HEK293 (cell line): ENCODE measurements around the gene NAT10.
A peak's percentile ranks its signal among the peaks of the same experiment; 100 is the strongest.

Experiments
- BCL11A ChIP-seq: fragments of 450-650 bp; formaldehyde crosslinking; IDR thresholded peaks from 2 replicates; pipeline ENCODE4 v1.5.1; 2016; ENCODE audit warnings: low read depth, missing biosample characterization, missing genetic modification characterization
- GLI2 ChIP-seq: fragments of 450-650 bp; formaldehyde crosslinking; IDR thresholded peaks from 2 replicates; pipeline ENCODE4; 2017; ENCODE audit warnings: missing biosample characterization, missing genetic modification characterization, low read depth, borderline replicate concordance
- GLI4 ChIP-seq: fragments of 450-650 bp; formaldehyde crosslinking; IDR thresholded peaks from 2 replicates; pipeline ENCODE4 v1.5.1; 2016; ENCODE audit warnings: missing biosample characterization, missing genetic modification characterization
- GLIS1 ChIP-seq: fragments of 450-650 bp; formaldehyde crosslinking; IDR thresholded peaks from 2 replicates; pipeline ENCODE4 v1.5.1; 2016; ENCODE audit warnings: missing biosample characterization, missing genetic modification characterization
- GLIS2 ChIP-seq: fragments of 450-650 bp; formaldehyde crosslinking; IDR thresholded peaks from 2 replicates; pipeline ENCODE4 v1.5.1; 2016; ENCODE audit warnings: missing biosample characterization, missing genetic modification characterization
- HOXC10 ChIP-seq: sonication (generic); formaldehyde crosslinking; IDR thresholded peaks from 2 replicates; pipeline ENCODE4 v1.8.1; 2023; ENCODE audit warnings: mild to moderate bottlenecking, missing genetic modification reagents
- RBAK ChIP-seq: fragments of 450-650 bp; formaldehyde crosslinking; IDR thresholded peaks from 2 replicates; pipeline ENCODE4 v1.5.1; 2016; ENCODE audit warnings: missing biosample characterization, missing genetic modification characterization
- SCRT1 ChIP-seq: fragments of 450-650 bp; formaldehyde crosslinking; IDR thresholded peaks from 2 replicates; pipeline ENCODE4 v1.5.1; 2016; ENCODE audit warnings: missing biosample characterization, missing genetic modification characterization, borderline replicate concordance
- ZFP3 ChIP-seq: fragments of 450-650 bp; formaldehyde crosslinking; IDR thresholded peaks from 2 replicates; pipeline ENCODE4 v1.5.1; 2016; ENCODE audit warnings: low read depth, missing biosample characterization, missing genetic modification characterization
- ZFP41 ChIP-seq: fragments of 450-650 bp; formaldehyde crosslinking; IDR thresholded peaks from 2 replicates; pipeline ENCODE4 v1.5.1; 2016; ENCODE audit warnings: missing biosample characterization, missing genetic modification characterization, borderline replicate concordance
- ZNF146 ChIP-seq: fragments of 450-650 bp; formaldehyde crosslinking; IDR thresholded peaks from 2 replicates; pipeline ENCODE4 v1.5.1; 2016; ENCODE audit warnings: missing biosample characterization, missing genetic modification characterization
- ZNF157 ChIP-seq: fragments of 450-650 bp; formaldehyde crosslinking; IDR thresholded peaks from 2 replicates; pipeline ENCODE4 v1.5.1; 2016; ENCODE audit warnings: missing biosample characterization, missing genetic modification characterization
- ZNF221 ChIP-seq: fragments of 450-650 bp; formaldehyde crosslinking; IDR thresholded peaks from 2 replicates; pipeline ENCODE4 v1.5.1; 2017; ENCODE audit warnings: missing biosample characterization, missing genetic modification characterization, borderline replicate concordance
- ZNF335 ChIP-seq: fragments of 450-650 bp; formaldehyde crosslinking; conservative IDR thresholded peaks from 2 replicates; pipeline ENCODE4 v1.5.1; 2016; ENCODE audit warnings: missing biosample characterization, missing genetic modification characterization
- ZNF354C ChIP-seq: fragments of 450-650 bp; formaldehyde crosslinking; IDR thresholded peaks from 2 replicates; pipeline ENCODE4 v1.5.1; 2016; ENCODE audit warnings: missing biosample characterization, missing genetic modification characterization, low read depth, borderline replicate concordance
- ZNF37A ChIP-seq: fragments of 450-650 bp; IDR thresholded peaks from 2 replicates; pipeline ENCODE4 v1.5.1; 2018; ENCODE audit warnings: missing biosample characterization, missing genetic modification characterization
- ZNF423 ChIP-seq: fragments of 450-650 bp; formaldehyde crosslinking; IDR thresholded peaks from 2 replicates; pipeline ENCODE4 v1.5.1; 2016; ENCODE audit warnings: missing biosample characterization, missing genetic modification characterization
- ZNF529 ChIP-seq: fragments of 450-650 bp; formaldehyde crosslinking; IDR thresholded peaks from 2 replicates; pipeline ENCODE4 v1.5.1; 2017; ENCODE audit warnings: missing genetic modification characterization, missing biosample characterization; ENCODE audit not compliant: insufficient replicate concordance
- ZNF555 ChIP-seq: fragments of 450-650 bp; formaldehyde crosslinking; conservative IDR thresholded peaks from 2 replicates; pipeline ENCODE4 v1.5.1; 2017; ENCODE audit warnings: missing biosample characterization, mild to moderate bottlenecking, missing genetic modification characterization, inconsistent platforms
- ZNF561 ChIP-seq: fragments of 450-650 bp; IDR thresholded peaks from 2 replicates; pipeline ENCODE4 v1.5.1; 2018; ENCODE audit warnings: missing biosample characterization, missing genetic modification characterization, borderline replicate concordance
- ZNF610 ChIP-seq: fragments of 450-650 bp; formaldehyde crosslinking; IDR thresholded peaks from 2 replicates; pipeline ENCODE4 v1.5.1; 2016; ENCODE audit warnings: missing biosample characterization, missing genetic modification characterization, borderline replicate concordance
- ZNF624 ChIP-seq: fragments of 450-650 bp; formaldehyde crosslinking; IDR thresholded peaks from 2 replicates; pipeline ENCODE4 v1.5.1; 2017; ENCODE audit warnings: missing biosample characterization, missing genetic modification characterization
- ZNF629 ChIP-seq: fragments of 450-650 bp; formaldehyde crosslinking; IDR thresholded peaks from 2 replicates; pipeline ENCODE4 v1.5.1; 2017; ENCODE audit warnings: missing biosample characterization, missing genetic modification characterization
- ZNF768 ChIP-seq: fragments of 450-650 bp; formaldehyde crosslinking; IDR thresholded peaks from 2 replicates; pipeline ENCODE4 v1.5.1; 2018; ENCODE audit warnings: missing biosample characterization, mild to moderate bottlenecking, missing genetic modification characterization
- ZNF837 ChIP-seq: fragments of 450-650 bp; formaldehyde crosslinking; IDR thresholded peaks from 2 replicates; pipeline ENCODE4 v1.5.1; 2016; ENCODE audit warnings: missing biosample characterization, missing genetic modification characterization
- ZSCAN16 ChIP-seq: fragments of 450-650 bp; formaldehyde crosslinking; IDR thresholded peaks from 2 replicates; pipeline ENCODE4 v1.5.1; 2016; ENCODE audit warnings: missing biosample characterization, missing genetic modification characterization
- ZSCAN23 ChIP-seq: fragments of 450-650 bp; formaldehyde crosslinking; IDR thresholded peaks from 2 replicates; pipeline ENCODE4 v1.5.1; 2016; ENCODE audit warnings: missing biosample characterization, missing genetic modification characterization
- TF ChIP-seq, protein P1 (sequence below): fragments of 450-650 bp; formaldehyde crosslinking; IDR thresholded peaks from 2 replicates; pipeline ENCODE4 v1.5.1; 2016; ENCODE audit warnings: missing biosample characterization, missing genetic modification characterization
- TF ChIP-seq, protein P2 (sequence below): fragments of 450-650 bp; formaldehyde crosslinking; IDR thresholded peaks from 2 replicates; pipeline ENCODE4 v1.5.1; 2016; ENCODE audit warnings: missing biosample characterization, missing genetic modification characterization
- TF ChIP-seq, protein P3 (sequence below): fragments of 450-650 bp; formaldehyde crosslinking; IDR thresholded peaks from 2 replicates; pipeline ENCODE4 v1.5.1; 2017; ENCODE audit warnings: missing biosample characterization, mild to moderate bottlenecking, missing genetic modification characterization, moderate library complexity
- TF ChIP-seq, protein P4 (sequence below): fragments of 450-650 bp; formaldehyde crosslinking; IDR thresholded peaks from 2 replicates; pipeline ENCODE4 v1.5.1; 2016; ENCODE audit warnings: missing biosample characterization, missing genetic modification characterization
- TF ChIP-seq, protein P5 (sequence below): fragments of 450-650 bp; formaldehyde crosslinking; IDR thresholded peaks from 2 replicates; pipeline ENCODE4 v1.5.1; 2017; ENCODE audit warnings: missing biosample characterization, missing genetic modification characterization

NAT10 gene

DNA sequence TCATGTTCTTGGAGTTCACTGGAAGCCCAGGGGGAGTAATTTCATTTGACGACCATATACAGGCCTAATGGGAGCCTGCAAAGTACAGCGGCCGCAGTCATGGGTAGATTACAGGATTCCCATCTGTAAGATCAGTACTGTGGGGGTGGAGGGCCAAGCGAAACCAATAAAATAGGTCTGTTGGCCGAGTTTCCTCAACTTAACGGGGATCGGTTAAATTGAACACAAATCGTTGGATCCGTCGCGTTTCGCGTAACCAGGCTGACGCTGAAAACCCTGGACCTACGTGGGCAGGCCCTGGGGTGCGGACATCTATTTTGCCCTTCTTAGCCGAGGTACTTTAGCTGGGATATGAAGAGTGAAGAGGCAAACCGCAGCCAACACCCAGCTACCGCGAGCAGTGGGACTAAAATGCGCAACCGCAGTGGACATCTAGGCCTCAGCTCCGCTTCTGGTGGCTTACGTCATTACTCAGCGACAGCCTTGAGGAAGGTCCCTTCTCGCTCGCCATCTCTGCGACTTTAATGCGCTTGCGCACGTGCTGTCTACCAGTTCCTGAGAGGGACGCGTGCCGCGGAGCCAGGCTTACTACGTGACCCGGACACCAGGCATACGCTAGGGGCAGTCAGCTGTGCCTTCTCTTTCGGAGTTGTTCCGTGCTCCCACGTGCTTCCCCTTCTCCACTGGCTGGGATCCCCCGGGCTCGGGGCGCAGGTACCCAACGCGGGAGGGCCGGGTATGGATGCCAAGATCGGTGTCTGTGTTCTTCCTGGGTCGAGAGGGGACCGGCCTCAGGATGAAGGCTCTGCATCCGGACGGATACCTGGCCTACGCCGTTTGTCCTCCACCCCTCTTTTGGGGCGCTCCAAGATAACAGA, at the start of gene NAT10 (continued):
- TF ChIP-seq, protein P1, sequence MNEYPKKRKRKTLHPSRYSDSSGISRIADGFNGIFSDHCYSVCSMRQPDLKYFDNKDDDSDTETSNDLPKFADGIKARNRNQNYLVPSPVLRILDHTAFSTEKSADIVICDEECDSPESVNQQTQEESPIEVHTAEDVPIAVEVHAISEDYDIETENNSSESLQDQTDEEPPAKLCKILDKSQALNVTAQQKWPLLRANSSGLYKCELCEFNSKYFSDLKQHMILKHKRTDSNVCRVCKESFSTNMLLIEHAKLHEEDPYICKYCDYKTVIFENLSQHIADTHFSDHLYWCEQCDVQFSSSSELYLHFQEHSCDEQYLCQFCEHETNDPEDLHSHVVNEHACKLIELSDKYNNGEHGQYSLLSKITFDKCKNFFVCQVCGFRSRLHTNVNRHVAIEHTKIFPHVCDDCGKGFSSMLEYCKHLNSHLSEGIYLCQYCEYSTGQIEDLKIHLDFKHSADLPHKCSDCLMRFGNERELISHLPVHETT (tag by site-specific recombination), result no peak
- TF ChIP-seq GLIS2 (tag by site-specific recombination), result no peak
- peak; percentile 87 for TF ChIP-seq ZNF335 (tag by site-specific recombination)
- no peak for TF ChIP-seq ZSCAN23 (tag by site-specific recombination)
- TF ChIP-seq ZNF221 (tag by site-specific recombination), result no peak
- no peak for TF ChIP-seq ZNF157 (tag by site-specific recombination)
- no peak for TF ChIP-seq HOXC10 (CRISPR knock-in tag)
- no peak for TF ChIP-seq ZNF624 (tag by site-specific recombination)
- no peak for TF ChIP-seq GLI4
- no peak for TF ChIP-seq BCL11A (tag by site-specific recombination)
- TF ChIP-seq ZFP3 (tag by site-specific recombination), result no peak
- TF ChIP-seq ZNF837 (tag by site-specific recombination), result no peak
- TF ChIP-seq ZFP41 (tag by site-specific recombination), result no peak
- no peak for TF ChIP-seq RBAK (tag by site-specific recombination)
- TF ChIP-seq, protein P2, sequence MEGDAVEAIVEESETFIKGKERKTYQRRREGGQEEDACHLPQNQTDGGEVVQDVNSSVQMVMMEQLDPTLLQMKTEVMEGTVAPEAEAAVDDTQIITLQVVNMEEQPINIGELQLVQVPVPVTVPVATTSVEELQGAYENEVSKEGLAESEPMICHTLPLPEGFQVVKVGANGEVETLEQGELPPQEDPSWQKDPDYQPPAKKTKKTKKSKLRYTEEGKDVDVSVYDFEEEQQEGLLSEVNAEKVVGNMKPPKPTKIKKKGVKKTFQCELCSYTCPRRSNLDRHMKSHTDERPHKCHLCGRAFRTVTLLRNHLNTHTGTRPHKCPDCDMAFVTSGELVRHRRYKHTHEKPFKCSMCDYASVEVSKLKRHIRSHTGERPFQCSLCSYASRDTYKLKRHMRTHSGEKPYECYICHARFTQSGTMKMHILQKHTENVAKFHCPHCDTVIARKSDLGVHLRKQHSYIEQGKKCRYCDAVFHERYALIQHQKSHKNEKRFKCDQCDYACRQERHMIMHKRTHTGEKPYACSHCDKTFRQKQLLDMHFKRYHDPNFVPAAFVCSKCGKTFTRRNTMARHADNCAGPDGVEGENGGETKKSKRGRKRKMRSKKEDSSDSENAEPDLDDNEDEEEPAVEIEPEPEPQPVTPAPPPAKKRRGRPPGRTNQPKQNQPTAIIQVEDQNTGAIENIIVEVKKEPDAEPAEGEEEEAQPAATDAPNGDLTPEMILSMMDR (tag by site-specific recombination), result peak; percentile 85
- TF ChIP-seq, protein P3, sequence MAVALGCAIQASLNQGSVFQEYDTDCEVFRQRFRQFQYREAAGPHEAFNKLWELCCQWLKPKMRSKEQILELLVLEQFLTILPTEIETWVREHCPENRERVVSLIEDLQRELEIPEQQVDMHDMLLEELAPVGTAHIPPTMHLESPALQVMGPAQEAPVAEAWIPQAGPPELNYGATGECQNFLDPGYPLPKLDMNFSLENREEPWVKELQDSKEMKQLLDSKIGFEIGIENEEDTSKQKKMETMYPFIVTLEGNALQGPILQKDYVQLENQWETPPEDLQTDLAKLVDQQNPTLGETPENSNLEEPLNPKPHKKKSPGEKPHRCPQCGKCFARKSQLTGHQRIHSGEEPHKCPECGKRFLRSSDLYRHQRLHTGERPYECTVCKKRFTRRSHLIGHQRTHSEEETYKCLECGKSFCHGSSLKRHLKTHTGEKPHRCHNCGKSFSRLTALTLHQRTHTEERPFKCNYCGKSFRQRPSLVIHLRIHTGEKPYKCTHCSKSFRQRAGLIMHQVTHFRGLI (tag by site-specific recombination), result peak; percentile 35; the same call in 1 of the 2 replicates
- TF ChIP-seq SCRT1, result no peak
- TF ChIP-seq GLIS1 (tag by site-specific recombination), result no peak
- TF ChIP-seq, protein P4, sequence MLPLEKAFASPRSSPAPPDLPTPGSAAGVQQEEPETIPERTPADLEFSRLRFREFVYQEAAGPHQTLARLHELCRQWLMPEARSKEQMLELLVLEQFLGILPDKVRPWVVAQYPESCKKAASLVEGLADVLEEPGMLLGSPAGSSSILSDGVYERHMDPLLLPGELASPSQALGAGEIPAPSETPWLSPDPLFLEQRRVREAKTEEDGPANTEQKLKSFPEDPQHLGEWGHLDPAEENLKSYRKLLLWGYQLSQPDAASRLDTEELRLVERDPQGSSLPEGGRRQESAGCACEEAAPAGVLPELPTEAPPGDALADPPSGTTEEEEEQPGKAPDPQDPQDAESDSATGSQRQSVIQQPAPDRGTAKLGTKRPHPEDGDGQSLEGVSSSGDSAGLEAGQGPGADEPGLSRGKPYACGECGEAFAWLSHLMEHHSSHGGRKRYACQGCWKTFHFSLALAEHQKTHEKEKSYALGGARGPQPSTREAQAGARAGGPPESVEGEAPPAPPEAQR (tag by site-specific recombination), result no peak
- TF ChIP-seq ZNF561 (tag by site-specific recombination), result no peak
- TF ChIP-seq ZNF555 (tag by site-specific recombination), result no peak
- peak; percentile 78 for TF ChIP-seq ZNF629 (tag by site-specific recombination)
- no peak for TF ChIP-seq ZNF423 (tag by site-specific recombination)
- no peak for TF ChIP-seq ZSCAN16
- no peak for TF ChIP-seq ZNF768 (tag by site-specific recombination)
- no peak for TF ChIP-seq ZNF529 (tag by site-specific recombination)
- TF ChIP-seq ZNF610 (tag by site-specific recombination), result no peak
- no peak for TF ChIP-seq ZNF146
- no peak for TF ChIP-seq GLI2
- TF ChIP-seq ZNF37A (tag by site-specific recombination), result no peak
- TF ChIP-seq, protein P5, sequence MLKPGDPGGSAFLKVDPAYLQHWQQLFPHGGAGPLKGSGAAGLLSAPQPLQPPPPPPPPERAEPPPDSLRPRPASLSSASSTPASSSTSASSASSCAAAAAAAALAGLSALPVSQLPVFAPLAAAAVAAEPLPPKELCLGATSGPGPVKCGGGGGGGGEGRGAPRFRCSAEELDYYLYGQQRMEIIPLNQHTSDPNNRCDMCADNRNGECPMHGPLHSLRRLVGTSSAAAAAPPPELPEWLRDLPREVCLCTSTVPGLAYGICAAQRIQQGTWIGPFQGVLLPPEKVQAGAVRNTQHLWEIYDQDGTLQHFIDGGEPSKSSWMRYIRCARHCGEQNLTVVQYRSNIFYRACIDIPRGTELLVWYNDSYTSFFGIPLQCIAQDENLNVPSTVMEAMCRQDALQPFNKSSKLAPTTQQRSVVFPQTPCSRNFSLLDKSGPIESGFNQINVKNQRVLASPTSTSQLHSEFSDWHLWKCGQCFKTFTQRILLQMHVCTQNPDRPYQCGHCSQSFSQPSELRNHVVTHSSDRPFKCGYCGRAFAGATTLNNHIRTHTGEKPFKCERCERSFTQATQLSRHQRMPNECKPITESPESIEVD, result no peak
- no peak for TF ChIP-seq ZNF354C
